Activated effector memory CD4-positive, alpha-beta T cell treated with Interleukin-2 at 50 U/mL for 16 hours (primary cell): ENCODE measurements around the gene SLC37A2.
"Not testable (repeated sequence)": the region's sequence is repeated elsewhere in the genome, so short reads cannot be mapped to it uniquely, and the experiment has no call there.

Experiments
- DNase-seq: peaks from one replicate; pipeline ENCODE4 v3.0.0-alpha.2; 2020

The SLC37A2 gene

DNA sequence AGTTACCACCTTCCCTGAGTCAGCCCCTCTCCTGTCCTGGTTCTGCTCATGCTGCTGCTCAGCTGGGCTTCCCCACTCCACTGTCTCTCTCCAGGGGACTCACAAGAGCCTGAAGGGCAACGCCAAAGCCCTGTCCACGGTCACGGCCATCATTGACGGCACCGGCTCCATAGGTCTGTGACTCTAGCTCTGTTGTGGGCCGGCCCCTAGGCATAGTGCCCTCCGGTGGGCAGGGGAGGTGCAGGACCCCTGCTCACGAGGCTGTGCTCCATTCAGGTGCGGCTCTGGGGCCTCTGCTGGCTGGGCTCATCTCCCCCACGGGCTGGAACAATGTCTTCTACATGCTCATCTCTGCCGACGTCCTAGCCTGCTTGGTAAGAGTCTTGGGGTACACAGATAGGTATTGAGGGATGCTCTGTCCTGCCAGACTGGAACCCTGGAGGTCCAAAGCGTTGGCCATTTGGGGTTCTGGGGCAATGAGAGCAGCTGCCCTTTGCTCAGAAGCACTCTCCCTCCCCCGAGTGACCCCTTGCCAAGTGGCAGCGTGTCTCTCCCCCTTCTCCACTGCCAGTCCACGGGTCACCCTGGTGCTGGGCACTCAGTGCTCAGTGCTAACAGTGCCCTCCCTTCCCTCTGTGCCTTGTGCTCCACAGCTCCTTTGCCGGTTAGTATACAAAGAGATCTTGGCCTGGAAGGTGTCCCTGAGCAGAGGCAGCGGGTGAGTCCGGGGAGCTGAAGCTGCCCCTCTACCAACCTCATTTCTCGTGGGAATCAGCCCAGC lies 22.4 kb downstream of the SLC37A2 start:
- DNase-seq: no peak

DNA sequence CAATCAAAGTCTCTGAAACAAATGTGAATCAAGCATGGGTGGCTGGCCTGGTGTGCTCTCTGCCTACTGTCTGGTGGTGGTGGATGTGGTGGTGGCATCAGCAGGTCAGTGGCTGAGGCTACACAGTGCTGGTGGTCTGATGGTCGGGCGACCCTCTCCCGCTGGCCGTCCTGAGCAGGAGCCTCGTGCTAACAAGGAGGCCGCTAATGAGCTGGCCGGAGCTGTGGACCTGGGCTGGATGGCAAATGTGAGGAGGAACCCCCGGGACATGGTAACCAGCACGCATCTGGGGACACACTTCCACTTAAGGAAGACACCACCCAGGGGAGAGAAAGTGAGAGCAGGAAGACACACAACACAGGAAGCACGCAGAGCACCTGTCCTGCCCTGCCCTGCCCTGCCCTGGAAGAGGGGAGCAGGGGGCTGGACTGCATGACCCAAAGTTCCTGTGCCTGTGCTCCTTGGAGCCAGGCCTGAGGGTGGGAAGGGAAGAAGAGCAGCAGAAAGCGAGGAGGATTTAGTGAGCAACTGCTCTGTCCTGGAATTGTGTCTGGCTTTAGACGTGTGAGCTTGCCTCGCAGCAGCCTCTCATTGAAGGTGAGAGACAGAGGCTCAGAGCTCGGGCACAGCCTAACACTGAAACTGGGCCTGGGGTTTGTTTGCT lies 23.7 kb downstream of the SLC37A2 start:
- no peak for DNase-seq

DNA sequence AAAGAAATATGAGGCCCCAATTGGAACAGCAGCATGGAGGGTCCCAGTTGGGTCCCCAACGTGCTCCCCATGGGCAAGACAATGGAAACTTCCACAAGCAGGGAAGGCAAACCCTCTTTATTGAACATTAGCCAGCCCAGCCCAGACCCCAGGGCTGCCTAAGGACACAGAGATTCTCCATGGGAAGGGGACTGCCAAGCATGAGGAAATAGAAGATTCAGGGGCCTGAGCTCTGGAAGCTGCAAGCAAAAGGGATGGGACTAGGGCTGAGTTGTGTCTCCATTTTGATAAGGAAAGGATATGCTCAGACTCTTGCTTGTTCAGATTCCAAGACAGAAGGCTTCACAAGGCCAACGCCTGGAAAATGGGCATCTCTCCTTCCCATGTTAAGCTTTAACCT lies 25.0 kb downstream of the SLC37A2 start:
- DNase-seq: no peak

DNA sequence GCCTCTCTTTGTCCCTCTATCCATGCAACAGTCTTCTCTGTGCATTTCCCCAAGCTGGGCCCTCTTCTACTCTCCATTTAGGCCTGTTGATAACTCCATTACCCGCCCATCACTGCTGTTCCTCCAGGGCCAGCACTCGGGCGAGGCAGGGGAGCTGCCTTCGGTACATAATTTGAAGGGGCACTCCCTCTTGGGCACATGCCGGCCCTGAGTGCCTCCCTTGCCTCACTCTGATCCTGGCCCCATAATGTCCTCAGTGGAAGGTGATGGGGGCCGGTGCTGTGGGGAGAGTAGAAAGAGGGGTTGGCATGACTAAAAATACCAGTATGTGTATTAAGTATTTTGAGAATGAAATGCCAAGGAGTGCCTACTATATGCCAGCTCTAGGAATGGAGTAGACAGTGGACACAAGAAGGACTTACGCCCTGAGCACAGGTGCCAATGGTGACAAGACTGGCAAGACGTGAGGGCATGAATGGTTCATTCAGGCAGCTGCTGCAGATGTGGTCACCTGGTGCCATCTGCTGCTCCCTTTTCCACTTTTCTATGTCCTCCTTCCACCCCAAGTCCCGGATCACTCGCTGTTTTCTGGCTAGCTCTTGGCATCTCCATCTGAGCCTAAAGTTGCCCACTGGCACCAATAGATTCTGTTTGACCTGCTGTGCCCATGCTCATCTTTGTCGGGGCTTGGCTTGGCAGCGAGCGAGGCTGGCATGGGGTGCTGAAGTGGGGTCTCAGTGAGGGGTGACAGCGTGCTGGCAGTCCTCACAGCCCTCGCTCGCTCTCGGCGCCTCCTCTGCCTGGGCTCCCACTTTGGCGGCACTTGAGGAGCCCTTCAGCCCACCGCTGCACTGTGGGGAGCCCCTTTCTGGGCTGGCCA lies 25.7 kb downstream of the SLC37A2 start:
- no peak for DNase-seq

DNA sequence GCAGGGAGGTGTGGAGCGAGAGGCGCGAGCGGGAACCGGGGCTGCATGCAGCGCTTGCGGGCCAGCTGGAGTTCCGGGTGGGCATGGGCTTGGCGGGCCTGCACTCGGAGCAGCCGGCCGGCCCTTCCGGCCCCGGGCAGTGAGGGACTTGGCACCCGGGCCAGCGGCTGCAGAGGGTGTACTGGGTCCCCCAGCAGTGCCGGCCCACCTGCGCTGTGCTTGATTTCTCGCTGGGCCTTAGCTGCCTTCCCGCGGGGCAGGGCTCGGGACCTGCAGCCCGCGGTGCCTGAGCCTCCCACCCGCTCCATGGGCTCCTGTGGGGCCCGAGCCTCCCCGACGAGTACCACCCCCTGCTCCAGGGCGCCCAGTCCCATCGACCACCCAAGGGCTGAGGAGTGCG lies 26.4 kb downstream of the SLC37A2 start:
- not testable (repeated sequence) for DNase-seq

DNA sequence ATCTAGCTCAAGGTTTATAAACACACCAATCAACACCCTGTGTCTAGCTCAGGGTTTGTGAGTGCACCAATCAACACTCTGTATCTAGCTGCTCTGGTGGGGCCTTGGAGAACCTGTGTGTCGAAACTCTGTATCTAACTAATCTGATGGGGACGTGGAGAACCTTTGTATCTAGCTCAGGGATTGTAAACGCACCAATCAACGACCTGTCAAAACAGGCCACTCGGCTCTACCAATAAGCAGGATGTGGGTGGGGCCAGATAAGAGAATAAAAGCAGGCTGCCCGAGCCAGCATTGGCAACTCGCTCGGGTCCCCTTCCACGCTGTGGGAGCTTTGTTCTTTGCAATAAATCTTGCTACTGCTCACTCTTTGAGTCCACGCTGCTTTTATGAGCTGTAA lies 27.0 kb downstream of the SLC37A2 start:
- not testable (repeated sequence) for DNase-seq

DNA sequence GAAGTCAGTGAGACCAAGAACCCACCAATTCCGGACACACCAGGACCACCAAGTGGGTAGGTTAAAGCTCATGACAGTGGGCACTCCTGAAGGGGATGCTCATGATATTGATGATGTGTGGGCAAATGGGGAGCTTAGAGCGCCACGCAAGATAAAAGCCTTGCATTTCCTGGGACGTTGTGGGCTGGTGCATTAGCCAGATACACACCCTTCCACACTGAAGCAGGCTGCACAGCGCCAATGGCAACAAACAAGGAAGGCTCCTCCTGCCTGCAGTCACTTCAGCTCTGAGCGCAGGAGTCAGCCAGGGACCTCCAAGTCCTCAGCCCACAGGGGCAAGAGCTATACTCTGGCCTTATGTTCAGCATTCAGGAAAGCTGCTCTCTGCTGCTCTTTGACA lies 27.7 kb downstream of the SLC37A2 start:
- no peak for DNase-seq

DNA sequence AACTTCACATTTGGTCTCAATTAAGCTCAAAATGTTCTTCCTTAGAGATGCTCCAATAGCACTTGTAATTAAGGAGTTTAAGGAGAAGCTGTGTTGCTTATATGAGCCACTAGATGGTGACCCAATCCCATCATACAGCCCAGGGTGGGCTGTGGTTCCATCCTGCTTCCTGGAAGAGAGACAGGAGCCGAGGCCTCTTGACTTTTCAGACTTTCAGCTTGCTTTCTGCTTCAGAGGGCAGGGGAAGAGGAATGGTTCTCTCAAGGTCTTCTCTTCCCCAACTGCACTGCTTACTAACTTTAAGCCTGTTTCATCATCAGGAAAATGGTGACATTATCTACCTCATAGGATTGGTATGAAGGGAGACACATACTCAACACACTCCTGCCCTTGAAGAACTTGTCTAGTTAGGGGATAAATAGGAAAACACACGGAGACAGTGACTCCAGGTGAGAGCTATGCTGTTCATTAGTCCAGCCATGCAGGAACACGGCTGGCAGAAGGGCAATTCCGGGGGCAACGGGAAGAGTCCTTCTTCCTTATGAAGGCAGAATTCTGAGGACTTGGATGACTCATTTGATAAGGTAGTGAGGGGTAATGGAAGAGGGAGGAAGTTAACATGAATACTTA lies 28.3 kb downstream of the SLC37A2 start:
- no peak for DNase-seq

DNA sequence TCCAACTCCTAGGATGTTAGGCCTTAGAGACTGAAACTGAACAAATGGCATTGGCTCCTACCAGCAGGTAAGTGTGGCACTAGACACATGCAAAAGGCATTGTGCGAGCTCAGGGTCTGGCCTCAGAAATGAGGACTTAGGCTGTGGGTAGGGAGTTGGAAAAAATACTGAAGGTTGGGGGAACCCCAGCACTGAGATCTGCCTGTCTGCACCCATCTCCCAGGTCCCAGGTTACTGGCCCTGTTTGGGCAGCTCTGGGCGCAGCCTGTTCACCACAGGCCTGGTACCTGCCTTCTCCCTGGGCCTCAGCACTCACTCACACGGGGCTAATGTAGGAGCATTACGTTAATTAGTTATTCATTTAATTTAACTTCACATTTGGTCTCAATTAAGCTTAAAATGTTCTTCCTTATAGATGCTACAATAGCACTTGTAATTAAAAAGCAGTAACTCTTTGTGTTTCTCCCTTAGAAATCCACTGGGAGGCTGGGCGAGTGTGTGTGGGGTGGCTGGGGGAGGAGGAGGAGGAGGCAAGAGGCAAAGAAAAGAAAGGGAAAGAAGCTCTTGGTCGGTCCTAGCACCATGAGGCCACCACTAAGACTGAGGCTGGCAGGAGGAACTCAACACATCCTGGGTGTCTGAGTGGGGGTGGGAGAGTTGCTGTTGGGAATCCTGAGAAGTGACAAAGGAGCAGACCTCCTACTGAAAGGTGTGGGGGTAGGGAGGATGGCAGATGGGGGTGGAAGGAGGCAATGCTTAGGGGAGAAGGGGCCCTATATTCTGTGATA lies 29.0 kb downstream of the SLC37A2 start:
- no peak for DNase-seq

DNA sequence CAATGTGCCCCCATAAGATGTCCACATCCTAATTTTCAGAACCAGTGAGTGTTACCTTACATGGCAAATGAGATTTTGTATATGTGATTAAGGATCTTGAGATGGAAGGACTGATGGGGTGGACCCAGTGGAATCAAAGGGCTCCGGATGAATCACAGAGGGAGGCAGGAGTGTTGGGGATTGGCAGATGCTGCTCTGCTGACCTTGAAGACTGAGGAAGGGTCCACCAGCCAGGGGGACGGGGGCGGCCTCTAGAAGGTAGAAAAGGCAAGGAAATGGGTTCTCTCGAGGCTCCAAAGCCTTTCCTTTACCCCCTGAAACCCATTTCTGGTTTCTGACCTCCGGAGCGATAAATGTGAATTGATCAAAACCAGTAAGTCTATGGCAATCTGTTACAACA lies 29.6 kb downstream of the SLC37A2 start:
- DNase-seq: no peak

DNA sequence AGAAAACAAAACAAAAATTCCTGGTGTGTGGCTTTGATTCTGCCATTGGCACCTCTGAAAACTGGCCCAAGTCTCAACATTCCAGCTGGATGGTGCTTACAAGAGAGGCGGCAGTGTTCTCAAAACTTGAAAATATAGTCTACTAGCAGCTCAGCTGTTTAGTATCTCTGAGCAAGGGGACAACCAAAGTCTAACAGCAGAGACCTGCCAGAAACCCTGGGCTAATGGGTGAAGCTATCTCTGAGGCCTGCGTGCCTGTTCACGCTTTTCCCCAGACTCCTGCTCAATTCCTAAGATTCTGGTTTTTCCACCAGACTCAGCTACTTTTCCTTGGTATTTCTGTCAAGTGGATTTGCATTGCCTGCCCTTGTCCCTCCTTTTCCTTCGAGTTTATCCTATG lies 30.4 kb downstream of the SLC37A2 start:
- DNase-seq: no peak

DNA sequence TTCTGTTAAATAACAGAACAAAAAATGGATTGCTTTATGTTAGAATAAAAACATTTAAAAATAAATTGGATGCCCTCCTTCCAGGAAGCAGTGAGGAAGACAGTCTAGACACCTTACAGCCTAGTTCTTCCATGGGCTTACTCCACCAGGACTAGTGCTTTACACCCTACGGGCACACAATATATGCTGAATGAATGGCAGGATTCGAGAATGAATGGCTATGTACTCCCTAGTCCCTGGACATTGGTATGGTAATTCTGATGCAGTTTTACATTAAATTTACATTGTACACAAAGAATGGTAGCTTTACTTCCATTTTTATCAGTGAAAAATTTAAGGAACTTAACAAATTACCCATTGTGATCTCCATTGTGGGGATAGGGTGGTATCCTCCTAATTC lies 31.6 kb downstream of the SLC37A2 start:
- DNase-seq: no peak

DNA sequence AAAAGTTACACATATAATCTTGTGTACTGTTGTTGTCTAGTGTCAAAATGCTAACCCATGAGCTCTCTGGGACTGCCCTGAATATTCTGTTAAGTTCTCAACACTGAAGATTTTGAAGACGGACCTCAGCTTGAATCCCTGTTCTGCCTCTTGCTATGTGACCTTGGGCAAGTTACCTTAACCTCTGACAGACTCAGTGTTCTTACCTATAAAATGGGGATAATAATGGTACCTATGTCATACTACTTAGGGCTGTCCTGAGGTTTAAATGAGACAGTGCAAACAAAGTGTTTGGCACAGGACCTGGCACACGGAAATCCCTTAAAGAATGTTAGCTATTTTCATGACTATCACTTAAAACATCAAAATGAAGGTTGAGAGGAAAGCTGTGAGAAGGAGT lies 37.0 kb downstream of the SLC37A2 start:
- no peak for DNase-seq

DNA sequence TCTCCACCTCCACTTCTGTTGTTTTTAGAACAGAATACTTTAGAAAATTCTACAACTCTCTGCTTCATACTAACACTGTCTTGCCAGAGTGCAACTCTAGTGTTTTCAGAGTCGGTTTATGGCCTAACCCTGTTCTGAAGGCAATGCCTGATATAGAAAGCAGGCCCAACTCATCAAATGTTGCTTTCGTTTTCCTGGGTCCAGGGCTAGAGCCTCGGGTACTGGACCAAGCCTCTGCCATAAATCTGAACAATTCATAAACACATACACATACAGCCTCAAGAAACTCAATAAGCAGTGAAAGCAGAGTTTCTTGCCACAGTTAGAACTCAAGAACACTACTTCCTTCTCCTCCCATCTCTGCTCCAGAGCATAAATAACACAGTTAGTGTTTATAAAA lies 38.5 kb downstream of the SLC37A2 start:
- no peak for DNase-seq

DNA sequence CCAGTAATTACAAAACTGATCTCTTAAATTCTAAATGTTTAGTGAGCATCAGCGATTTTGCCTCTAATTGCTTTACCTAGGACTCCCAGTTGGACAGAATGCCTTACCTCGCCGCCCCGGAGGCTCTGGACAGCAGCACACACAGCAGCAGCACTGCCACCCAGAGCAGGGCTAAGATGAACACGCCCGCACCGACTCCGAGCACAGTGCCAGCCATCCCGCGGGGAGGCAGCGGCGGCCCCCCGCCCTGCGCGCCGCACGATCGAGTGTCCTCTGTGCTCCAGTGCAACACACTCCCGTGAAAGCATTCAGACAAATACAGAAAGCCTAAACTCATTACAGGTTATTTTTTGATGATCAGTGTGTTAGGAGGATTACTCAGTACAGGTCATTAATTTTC lies 38.9 kb downstream of the SLC37A2 start:
- no peak for DNase-seq

DNA sequence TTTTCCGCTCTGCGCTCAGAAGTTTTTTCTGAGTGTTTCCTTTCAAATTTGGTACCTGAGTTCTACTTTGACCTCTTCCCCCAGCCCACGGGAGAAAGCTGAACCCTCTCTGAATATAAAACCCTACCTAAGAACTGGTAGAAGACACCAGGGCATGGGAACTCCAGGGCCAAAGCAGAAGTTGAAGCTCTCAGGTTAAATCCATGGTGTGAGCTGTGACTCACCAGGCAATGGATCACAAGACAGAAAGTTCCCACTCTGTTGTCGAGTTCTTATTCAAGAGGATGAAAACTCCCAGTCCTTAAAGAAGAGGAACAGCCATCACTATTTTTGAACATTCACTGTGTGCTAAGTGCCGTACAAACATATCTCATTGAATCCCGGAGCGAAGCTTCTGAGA lies 39.4 kb downstream of the SLC37A2 start:
- DNase-seq: no peak

DNA sequence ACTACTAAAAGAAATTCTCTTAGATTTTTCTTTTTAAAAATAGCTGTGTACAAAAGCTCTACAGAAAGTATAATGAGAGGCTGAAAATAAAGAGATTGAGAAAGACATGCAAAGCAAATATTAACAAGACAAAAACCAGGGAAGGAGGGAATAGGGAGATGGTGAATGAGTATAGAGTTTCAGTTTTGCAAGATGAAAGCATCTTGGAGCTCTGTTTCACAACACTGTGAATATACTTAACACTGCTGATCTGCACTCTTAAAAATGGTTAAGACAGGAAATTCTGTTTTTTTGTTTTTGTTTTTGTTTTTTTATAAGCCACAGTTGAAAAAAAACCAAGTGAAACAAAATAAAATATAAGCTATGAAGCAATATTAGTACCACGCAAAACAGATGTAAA lies 42.8 kb downstream of the SLC37A2 start:
- DNase-seq: no peak

DNA sequence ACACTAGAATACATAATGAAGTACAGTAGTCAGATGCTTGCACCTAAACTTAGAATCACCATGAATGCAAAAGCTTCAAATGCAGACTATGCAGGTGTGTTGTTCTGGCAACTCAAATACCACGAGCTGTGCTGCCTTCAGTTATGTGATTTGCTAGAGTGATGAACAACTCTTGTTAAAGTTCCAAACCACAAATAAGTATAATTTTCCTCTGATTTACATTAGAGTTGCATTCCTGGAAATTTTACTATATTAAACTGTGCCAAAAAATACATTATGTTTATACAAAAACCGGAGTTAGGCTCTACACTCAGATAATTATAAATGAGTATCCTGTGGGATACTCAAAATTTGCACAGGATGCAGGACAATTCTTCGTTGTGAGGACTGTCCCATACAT lies 45.4 kb downstream of the SLC37A2 start:
- DNase-seq: no peak

DNA sequence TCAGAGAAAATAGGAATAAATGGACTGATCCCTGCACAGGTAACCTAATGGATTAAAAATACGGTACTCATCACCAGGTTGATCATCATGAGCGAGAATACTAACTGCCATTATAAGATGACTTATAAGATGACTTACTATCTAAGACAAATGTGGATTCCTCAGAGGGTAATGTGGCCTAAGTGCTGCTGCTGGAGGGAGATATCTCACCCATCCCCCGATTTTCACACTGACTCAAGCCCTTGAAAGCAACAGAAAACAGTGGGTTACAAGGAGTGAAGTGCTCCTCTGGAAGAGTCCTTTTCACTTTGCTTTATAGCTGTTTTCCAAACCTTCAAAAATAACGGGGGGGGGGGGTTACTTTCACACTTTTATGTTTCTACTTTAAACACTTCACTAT lies 47.4 kb downstream of the SLC37A2 start:
- DNase-seq: no peak

DNA sequence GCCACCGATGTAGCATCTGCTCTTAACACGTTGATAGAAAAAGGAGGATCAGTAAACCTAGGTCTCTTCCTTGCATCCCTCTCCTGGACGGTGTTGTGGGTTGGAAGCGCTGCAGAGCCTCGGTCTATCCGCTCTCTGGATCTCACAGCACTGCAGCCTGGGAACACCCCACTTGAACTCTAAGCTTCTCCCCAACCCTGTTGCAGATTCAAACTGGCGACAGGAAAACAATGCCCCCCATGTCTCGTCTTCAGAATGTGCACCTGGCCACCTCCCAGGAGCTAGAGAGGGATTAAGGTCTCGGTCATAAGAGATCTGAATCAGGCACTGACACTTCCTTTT lies 47.9 kb downstream of the SLC37A2 start:
- no peak for DNase-seq

DNA sequence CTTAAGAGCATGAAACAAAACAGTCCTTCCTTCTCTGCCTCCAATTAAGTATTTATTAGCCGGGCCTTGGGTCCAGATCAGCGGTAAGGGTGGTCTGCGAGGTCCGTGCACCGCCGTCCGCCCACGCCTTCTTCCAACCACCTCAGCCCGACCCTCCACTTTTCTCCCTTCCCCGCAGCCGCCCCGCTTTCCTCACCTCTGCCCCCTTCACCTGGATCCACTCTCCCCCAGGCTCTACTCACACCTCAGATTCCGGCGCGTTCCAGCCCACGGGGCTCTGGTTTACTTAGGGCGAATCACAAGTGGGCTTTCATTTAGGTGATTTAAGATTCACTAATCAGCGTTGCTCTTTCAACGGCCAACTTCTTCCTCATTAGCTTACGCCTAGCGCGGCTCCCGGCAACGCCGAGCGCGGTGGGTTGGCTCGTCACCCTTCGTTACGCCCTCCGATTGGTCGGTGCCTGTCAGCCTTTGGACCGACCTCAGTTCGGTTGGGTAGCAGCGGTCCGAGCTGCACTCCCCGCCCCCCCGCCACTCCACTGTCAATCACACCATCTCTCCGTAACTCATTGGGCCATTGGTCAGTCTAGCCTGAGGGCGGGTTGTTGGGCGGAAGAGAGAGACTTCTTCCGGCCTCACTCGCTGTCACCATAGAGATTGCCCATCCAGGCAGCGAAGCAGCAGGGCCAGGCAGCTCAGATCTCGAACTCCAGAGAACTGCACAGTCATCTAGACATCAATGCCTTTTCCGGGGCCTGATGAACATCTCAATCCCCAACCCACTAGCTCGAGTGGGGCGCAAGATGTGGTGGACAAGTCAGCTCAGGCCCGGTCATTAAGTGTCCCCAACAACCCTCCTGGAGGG lies 48.5 kb downstream of the SLC37A2 start, which contains the start of gene TMEM218:
Gene TMEM218, minus strand, starts transcription at position 284 of the 865 bp plus-strand sequence. CDS start 9,385 bp downstream, outside the sequence.
- peak; percentile 94 for DNase-seq
